Measurements from ENCODE around the gene APOBEC2. TPM values are rescaled to one million over a fixed set of nuclear protein-coding genes. Genes with fewer than 3 reads are reported as not detected.

Gene APOBEC2
- total RNA-seq, 2 experiments from 2014 or later = not detected

DNA sequence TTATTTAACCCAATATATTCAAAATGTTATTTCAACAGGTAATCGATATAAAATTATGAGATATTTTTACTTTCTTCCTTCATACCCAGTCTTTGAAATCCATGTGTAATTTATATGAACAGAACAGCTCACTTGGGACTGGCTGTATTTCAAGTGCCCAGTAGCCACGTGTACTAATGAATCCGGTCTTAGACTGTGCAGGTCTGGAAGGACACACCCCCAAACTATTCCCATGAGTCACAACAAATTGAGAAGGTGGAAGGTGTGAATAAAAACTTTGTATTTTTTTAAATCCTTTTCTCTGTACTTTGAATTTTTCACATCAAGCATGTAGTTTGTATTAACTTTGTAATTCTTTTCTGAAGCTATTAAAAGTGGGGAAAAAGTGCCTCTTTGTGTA is 16.8 kb upstream of the APOBEC2 start:
- CTCF ChIA-PET = interaction anchor here (1.7 to 2.6 kb wide), 2 partner anchors 8 to 20 kb away, joined by 5 to 9 read pairs; no protein-coding TSS in a partner anchor
- POLR2A ChIA-PET = no interaction called here

DNA sequence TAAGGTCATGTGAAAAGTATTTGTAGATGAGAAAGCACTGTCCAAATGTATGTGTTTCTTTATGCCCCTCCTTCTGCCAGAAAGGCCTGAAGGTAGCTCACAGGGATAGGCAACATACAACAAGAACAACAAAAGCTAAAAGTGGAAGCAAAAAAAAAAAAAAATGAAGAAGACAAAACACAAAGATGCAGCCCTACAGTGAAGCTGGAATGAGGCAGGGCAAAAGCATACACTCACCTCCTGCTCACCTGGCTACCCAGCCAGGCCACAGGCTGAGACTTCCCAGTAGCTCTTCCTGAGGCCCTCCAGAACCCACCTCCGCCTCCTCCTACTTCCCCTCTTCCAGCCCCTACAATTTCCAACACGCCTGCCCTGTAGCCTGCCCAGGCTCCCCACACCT is 16.4 kb upstream of the APOBEC2 start:
- CTCF ChIA-PET = interaction anchor here (1.7 to 2.6 kb wide), 2 partner anchors 9 to 20 kb away, joined by 5 to 9 read pairs; no protein-coding TSS in a partner anchor
- POLR2A ChIA-PET = no interaction called here

DNA sequence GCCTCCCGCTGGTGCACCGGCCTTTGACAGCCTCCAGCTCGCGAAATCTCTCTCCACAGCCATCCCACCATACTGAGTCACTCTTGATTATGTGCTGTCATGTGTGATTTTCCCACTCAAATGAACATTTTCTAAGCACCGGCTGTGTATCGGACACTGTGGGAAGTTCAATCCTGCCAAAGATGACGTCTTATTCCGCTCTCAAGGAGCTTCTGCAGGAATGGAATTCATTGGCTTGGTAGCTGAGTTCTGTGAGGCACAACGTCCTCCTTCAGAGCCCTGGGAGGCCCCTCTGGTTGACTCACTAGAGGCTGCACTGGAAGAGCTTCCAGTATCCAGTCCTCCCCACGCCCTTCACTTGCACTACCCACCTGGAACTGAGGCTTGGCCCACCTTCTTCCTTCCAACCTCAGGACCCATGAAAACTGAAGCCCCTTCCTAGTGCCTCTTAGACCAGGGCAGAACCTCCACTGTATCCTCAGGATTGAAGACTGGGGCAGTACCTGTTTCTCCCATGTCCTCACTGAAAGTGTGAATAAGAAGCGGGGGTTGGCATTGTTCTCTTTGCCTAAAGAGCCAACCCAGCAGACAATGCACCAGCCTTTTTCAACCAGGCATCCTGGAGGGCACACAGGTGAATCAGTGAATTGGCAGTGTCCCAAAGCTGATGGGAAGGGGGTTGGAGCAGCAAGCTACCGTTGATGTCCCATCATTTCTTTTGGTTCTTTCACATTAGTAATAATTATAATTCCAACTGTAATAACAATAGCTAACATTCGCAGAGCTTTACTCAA is 15.7 kb upstream of the APOBEC2 start:
- ChIA-PET CTCF (interaction anchor here (1.7 to 2.6 kb wide), 2 partner anchors 10 to 19 kb away, joined by 5 to 9 read pairs; no protein-coding TSS in a partner anchor), POLR2A (no interaction called here)

DNA sequence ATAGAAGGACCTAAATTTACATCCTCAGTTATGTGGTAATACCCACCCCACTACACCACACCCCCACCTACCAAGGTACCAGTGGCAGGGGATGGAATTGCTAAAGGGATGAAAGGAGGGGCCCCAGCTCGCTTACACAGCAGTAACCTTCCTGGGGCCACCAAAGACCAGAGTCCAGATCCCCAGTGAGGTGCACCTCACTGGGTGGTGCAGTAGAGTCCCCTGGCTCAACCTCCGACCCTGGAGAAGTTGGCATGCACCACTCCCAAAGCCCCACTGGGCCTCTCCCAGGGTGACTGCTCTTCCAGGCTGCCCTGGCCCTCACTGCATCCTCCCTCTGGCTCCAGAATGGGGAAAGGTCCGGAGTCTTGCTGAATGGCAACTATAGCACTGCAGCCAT is 14.8 kb upstream of the APOBEC2 start:
- CTCF ChIA-PET = interaction anchor here (1.8 to 2.6 kb wide), 2 partner anchors 9 to 10 kb away, joined by 5 to 9 read pairs; no protein-coding TSS in a partner anchor
- POLR2A ChIA-PET = no interaction called here

DNA sequence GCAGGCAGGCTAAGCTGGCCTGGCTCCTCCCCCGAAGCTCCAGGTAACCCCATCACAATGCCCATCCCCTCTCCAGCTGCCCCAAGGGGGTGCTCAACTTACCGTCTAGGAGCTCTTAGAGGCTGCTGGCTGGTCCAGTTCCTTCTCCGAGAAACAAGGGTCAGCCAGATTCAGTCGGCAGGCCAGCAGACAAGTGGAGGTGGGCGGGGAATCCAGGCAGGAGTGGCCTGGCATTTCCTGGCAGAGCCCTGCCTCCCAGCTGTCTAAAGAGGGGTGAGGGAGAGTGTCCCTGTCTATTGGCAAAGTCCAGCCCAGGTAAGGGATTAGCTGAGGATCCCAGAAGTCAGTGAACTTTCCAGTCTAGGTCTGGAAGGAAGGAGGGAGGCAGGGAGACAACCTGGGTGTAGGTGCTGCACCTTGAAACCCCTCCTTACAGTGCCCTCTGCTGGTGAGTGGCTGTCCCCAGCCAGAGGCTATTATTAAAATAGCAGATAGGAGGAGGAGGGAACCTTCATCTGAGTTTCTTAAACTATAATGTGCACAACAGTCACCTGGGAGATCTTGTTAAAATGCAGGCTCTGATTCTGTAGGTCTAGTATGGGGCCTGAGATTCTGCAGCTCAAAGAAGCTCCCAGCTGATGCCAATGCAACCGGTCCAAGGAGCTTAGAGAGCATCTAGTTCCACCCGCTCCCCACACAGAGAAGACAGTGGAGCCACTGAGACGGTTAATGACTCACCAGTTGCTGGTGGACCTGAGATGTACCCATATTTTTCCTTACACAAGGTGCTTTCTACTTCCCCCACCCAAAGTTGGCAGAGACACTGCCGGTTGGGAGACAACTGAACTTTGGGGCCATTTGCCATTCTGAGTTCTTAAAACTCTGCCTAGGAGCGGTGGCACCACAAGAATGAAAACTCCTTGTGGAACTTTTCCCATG is 13.7 kb upstream of the APOBEC2 start, which contains the start of gene UNC5CL:
UNC5CL (minus strand) TSS at position 162 of the 939 bp plus-strand sequence. CDS start 4,147 bp downstream, outside the sequence.
- CTCF ChIA-PET = interaction anchor here (0.8 to 1.8 kb wide), 5 partner anchors 9 to 46 kb away, joined by 3 to 8 read pairs (median 4); partner anchors contain the start of gene APOBEC2
- POLR2A ChIA-PET = no interaction called here

DNA sequence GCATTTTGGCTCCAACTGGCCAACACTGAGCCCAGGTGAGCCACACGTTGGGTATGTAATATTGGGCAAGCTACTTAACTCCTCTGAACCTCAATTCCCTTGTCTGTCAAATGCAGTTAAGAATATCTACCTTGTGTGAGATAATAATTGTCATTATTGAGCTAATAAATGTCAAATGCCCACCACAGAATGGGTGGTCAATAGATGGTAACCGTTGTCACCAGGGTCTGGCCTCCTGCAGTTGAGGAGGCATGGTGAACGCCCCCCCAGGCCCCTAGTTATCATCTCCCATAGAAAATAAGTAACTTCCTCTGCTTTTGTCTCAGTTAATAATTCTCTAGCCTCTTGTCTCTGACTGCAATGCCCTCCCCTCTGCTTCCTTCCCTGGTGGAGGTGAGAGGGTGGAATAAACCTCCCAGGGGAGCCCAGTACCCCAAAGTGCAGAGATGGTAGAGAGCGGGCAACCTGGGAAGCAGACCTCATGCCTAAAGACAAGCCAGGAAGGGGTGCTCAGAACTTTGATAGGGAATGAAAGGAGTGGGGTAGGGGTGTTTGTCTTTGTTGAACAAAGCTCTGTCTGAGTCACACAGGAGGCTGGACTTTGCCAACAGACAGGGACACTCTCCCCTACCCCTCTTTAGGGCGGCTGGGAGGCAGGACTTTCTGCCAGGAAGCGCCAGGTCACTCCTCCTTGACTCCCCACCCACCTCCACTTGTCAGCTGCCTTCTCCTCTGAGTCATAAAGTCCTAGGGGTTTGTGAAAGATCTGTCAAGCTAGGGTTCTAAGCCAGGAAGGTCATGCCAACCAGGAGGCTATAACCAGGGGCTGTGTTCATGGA is 12.7 kb upstream of the APOBEC2 start:
- ChIA-PET POLR2A (no interaction called here), CTCF (interaction anchor here (1.1 to 1.4 kb wide), 5 partner anchors 8 to 47 kb away, joined by 3 to 8 read pairs (median 4); partner anchors contain the start of gene APOBEC2)

DNA sequence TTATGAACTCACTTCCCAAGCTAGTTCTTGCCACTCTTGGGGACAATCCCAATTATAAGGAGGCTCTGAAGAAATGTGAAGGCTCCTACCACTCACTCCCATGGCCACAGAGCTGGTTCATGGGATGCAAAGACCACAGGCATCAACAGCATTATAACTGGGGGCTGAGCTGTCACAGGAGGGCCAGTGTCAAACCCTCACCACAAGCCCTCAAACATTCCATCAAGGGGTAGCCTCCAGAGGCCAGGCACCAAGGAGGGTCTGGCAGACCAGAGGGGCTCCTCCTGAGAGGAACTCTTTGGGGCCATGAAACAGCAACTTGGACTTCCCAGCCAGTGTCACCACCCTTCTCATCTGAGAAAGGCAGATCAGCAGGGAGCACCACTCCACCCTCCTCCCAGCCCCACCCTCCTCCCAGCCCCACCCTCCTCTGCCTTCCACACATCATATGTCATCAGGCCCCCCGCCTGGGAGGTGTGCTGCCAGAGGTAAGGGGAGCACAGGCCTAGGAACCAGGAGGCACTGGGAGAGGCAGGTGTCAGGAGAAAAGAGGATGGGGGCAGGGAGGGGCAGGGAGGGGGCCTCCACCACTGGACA is 12.0 kb upstream of the APOBEC2 start:
- POLR2A ChIA-PET = no interaction called here
- CTCF ChIA-PET = interaction anchor here (1.4 kb wide), 2 partner anchors 10 to 13 kb away, joined by 3 to 5 read pairs; no protein-coding TSS in a partner anchor

DNA sequence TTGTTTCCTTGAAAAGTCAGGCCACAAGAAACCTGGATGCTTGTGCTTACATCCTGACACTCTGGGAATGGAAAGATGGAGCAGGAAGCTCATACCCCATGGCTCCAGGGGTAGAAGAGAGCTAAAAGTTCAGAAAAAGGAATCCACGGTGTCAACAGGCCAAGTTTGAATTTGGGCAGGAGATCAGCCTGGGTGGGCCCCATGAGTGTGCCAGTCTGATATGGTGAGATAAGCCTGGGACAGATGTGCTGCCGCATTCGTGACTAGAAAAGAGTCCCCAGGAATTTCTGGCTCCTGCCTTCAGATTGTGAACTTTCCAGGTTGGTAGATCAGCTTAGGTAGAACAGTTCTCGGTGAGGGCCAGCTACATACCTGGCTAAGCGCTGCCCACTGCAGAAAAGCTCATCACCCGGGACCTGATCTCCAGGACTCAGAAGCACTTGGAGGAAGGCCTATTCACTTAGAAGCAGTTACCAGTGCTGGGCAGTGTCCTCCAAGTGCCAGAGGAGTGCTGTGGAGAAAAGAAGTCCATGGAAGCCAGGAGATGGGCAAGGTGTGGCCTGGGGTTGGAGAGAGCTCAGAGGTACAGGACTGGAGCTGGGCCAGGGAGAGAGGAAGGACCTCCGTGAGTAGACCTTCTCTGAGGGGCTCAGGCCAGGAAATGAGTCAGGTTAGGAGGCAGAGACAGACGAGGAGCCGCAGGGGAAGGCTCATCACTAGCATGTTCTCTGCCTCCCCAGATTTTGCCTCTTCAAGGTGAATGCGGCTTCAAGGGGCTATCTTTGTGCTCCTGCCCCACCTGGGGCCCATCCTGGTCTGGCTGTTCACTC is 10.6 kb upstream of the APOBEC2 start, which contains the start of gene TSPO2:
TSPO2 (plus strand) TSS at position 242 of the 830 bp plus-strand sequence; CDS start at position 761, 519 bp downstream.
- ChIA-PET POLR2A (no interaction called here), CTCF (interaction anchor here (1.0 to 1.2 kb wide), 2 partner anchors 14 to 45 kb away, joined by 3 to 4 read pairs; no protein-coding TSS in a partner anchor)

DNA sequence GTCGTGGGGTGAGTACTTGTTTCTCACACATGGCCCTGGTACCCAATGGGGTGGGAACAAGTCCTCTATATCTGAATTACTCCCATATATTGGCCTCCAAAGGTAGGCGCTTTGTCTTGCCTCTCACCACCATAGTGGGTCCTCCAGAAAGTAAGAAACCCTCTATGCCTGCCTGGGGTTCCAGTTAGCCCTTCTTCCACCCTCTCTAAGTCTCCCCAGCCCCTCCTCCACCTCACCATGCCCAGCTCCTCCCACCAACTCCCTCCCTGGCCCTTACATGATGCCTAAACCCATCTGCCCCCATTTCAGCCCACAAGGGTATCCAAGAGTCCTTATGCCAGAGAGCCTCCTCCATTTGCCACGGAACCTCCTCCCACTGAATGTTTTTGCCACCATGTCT is 9.9 kb upstream of the APOBEC2 start:
- CTCF ChIA-PET = no interaction called here
- POLR2A ChIA-PET = no interaction called here

DNA sequence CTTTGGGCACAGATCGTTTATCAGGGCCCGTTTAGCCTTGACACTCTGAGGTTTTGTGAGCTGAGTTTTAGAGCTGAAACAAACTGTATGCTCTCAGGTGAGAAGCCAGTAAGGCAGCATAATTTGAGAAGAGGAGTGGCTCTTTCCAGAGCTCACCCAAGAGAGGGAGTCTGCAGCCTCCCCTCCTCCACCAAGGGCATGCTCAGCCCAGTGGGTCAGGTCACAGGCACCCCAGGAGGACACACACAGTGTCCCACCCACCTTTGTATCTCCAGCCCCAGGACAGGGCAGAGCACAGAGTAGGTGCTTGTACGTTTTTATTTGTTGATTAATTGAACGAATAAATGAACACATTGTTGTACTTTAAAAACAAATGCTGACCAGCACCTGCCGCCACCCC is 7.3 kb upstream of the APOBEC2 start:
- ChIA-PET CTCF (interaction anchor here (1.1 kb wide), 1 partner anchor 8 kb away, joined by 4 read pairs; no protein-coding TSS in a partner anchor), POLR2A (no interaction called here)

DNA sequence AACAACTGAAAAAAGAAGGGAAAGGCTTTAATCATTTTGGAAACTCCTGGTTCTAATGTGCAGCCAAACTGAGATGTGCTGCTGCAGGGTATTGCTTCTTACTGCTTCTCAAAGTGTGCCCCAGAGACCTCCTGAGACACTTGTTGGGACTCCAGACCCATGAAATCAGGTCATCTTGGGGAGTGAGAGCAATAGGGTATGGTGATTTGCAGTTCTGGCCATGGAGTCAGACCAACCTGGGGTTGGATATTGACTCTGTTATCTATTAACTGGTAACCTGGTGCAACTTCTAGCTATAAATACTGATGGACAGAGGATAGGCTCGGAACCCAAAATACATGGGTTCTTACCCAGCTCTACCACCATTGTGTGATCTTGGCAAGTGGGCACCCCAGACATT is 6.9 kb upstream of the APOBEC2 start:
- CTCF ChIA-PET = no interaction called here
- POLR2A ChIA-PET = no interaction called here

DNA sequence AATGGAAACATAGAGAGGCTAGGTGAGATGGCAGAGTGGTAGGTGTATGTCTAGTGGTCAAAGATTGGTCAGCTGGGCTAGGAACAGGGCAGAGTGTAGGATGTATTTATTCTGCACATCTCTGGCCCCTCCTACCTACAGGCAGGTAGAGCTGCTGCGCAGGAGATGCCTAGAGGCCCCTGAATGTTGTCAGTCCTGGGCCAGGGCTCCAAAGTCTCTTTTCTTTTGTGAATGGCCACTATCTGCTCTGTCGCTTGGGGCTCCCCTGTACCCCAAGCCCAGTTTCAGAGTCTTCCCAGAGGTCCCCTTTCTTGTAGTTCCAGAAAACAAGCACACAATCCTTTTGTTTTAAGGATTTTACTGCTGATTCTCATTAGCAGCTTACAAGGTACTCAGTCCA is 5.7 kb upstream of the APOBEC2 start:
- ChIA-PET POLR2A (interaction anchor here (0.5 kb wide), 1 partner anchor 16 kb away, joined by 4 read pairs; no protein-coding TSS in a partner anchor), CTCF (interaction anchor here (1.1 kb wide), 1 partner anchor 39 kb away, joined by 3 read pairs; no protein-coding TSS in a partner anchor)

DNA sequence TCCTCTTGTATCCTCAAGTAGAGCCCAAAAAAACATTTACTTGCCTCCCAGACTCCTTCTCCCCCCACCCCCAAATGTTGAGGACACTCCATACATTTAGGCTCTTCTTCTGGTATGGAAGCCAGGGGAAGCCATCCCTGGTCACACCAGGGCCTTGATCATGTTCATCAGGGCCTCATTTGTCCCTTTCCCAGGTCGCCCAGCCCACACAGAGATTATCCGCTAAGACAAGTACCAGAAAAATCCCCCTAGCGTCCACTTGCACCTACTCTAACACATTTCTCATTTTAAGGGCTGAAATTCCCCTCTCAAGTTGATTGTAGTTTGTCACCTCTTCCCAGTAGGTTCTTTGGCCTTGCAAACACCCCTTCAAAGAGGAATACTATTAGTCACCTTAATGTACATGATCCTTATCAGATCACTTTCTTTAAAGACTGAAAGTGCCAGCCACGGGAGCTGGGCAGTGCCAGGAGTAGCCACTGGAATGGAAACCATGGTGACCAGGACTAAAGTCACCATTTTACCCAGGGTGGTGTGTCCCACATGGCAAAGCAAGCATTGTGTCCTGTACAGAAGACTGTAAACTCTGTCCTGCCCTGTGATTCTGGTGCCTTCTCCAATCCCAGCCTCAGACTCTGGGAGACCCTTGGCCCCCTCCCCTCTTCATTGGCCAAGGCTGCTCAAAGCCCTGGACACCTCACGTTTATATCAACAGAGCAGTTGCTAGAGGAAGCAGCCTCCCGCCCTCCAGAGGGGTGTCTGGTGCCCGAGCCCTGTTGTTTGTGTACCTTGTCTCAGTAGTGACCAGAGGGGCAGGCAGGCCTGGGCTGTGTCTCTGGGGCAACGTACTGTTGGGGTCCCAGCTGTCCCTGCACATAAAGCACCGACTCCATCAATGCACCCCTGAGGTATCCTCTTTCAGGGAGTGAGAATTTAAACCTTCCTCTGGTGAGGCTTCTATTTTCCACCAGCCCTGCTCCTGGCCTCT is 5.0 kb upstream of the APOBEC2 start:
- POLR2A ChIA-PET = interaction anchor here (0.5 to 0.6 kb wide), 2 partner anchors 15 to 27 kb away, joined by 3 to 4 read pairs; no protein-coding TSS in a partner anchor
- CTCF ChIA-PET = interaction anchor here (1.0 to 1.6 kb wide), 3 partner anchors 8 to 40 kb away, joined by 3 to 4 read pairs (median 4); partner anchors contain the start of gene UNC5CL

DNA sequence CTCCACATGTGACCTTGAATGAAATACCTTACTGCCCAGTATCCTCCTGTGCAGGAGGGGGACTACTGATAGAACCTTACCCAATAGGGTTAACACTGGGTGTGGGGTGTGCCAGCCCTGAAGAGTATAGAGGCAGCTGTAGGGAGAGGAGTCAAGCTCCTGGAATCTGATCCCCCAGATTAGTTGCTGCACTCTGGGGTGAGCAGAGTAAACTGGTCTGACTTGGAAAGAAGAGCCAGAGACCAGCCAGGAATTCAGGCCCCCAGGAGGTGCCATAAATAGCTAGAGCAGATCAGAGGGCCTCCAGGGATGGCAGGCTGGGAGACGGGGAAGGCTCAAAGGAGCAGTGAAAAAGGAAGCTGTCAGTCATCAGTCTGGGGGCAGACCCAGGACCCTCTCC is 3.5 kb upstream of the APOBEC2 start:
- POLR2A ChIA-PET = no interaction called here
- CTCF ChIA-PET = interaction anchor here (1.6 kb wide), 1 partner anchor 10 kb away, joined by 4 read pairs; the partner anchor contains the start of gene UNC5CL

DNA sequence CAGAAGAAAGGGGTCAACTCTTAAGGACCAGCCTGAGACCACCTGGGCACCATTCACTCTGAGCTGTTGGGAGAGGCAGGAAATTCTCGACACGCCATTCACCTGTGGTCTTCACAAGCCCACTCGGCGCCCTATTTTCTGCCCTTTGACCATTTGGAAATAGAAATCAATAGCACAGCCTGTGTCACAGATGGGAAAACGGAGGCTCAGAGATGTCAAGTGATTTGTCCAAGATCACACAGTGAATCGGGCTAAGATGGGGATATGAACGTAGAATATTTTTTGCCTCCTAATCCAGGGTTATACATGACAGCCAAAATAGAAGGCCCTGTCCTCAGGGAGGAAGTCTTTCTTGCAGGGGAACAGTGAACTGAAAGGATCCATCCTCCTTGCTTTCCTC is 3.0 kb upstream of the APOBEC2 start:
- ChIA-PET CTCF (no interaction called here), POLR2A (no interaction called here)

DNA sequence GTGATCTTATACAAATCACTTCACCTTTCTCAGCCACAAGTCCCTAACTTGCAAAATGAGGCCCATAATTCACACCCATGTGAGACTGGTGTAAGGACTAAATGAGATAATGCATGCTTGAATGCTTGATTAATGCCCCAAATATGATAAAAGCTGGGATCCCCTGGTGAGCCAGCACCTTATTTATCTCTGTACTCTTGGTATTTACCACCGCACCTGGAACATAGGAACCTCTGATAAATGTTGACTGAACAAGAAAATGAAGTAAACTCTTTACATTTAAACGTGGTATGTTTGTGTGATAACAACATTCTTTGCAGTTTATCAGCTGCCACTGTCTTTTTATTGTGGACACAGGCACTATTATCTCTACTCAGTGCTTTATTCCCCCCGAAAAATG is 2.5 kb upstream of the APOBEC2 start:
- POLR2A ChIA-PET = no interaction called here
- CTCF ChIA-PET = no interaction called here

Data from activated CD8-positive, alpha-beta memory T cell treated with anti-CD3 and anti-CD28 coated beads for 36 hours (primary cell).